ENCODE data around the gene EMC9.

The EMC9 gene

DNA sequence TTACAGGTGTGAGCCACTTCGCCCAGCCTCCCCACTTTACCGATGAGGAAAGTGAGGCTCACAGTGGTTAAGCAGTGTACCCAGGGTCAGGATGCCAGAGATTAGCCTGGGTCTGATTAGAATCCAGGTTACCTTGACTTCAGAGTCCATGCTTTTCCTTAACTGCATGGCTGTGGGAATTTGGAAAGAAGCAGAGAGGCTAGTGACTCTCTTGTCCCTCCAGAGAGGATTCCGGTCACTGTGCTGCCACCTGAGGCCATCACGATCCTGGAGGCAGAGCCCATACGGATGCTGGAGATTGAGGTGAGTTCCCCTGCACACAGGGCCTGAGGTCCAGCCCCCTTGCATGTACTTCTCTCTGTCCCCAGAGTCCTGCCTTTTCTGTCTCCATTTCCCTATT, 35.2 kb upstream of the EMC9 start:
- no peak for DNase-seq

DNA sequence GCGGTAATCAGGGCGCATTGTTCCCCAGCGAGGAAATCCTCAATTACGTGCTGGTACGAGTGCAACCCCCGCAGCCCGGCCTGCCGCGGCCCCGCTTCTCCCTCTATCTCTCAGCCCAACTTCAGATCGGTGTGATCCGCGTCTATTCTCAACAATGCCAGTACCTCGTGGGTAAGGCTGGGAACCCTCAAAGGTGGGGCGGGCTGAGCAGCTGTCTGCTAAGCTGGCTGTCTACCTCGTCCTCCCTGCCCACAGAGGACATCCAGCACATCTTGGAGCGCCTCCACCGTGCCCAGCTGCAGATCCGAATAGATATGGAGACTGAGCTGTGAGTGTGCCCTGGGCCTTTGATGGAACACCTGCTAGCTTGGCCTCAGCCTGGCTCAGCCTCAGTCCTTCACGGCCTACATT, 31.5 kb upstream of the EMC9 start:
- DNase-seq = no peak

DNA sequence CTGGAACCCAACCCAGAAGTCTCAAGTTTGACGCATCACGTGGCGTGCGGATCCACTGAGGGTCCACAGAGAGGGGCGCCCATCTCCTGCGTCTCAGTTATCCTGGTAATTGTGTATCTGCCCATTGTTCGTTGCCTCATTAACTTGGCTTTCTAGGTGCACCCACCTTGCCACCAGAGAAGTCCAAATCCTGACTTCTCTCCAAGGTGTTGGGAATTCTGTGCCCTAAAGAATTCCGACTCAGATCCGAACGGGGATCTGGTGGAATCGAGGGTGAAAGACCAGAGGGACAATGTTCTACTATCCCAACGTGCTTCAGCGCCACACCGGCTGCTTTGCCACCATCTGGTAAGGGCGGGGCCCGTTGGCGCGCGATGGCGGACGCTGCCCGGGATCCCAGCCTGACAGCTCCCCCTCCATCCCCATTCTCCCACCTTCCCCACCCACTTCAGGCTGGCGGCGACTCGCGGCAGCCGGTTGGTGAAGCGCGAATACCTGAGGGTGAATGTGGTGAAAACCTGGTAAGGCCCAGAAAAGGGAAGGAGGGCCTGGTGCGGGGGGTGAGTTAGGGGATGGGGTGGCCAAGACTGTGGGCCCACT, 31.0 kb upstream of the EMC9 start:
- no peak for DNase-seq

DNA sequence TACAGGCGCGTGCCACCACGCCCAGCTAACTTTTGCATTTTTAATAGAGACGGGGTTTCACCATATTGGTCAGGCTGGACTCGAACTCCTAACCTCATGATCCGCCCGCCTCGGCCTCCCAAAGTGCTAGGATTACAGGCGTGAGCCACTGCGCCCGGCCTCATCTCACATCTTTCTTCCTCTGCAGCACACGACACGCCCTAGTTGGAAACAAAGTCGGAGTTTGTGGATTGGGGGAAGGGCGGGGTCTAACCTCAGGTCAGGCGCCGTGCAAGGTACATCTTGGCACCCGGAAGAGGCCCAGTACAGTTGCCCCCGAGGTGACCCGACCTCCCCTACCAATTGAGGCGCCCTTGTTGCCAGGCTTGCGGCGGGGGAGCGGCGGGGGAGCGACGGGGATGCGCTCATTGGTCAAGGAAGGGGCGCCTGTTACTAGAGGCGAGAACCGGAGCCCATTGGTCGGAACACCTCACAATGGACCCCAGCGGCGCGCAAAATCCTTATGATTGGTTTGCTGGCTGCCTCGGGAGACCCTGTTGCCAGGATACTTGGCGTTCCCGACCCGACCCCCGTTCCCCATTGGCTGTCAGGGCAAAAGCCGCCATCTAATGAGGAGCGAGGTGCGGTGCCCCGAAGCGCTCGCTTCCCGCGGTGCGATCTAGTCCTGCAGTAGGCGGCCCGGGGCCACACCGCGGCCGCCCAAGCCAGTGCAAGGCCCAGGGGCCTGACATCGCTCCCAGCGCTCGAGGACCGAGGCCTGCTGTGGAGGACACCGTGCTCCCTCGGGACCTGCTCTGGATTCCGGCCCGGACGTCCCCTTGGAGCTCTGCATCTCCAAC, 30.2 kb upstream of the EMC9 start, which contains the start of gene REC8:
Gene REC8, plus strand, starts transcription at position 659 of the 839 bp plus-strand sequence. CDS start 473 bp downstream, outside the sequence.
- peak; percentile 80 for DNase-seq

DNA sequence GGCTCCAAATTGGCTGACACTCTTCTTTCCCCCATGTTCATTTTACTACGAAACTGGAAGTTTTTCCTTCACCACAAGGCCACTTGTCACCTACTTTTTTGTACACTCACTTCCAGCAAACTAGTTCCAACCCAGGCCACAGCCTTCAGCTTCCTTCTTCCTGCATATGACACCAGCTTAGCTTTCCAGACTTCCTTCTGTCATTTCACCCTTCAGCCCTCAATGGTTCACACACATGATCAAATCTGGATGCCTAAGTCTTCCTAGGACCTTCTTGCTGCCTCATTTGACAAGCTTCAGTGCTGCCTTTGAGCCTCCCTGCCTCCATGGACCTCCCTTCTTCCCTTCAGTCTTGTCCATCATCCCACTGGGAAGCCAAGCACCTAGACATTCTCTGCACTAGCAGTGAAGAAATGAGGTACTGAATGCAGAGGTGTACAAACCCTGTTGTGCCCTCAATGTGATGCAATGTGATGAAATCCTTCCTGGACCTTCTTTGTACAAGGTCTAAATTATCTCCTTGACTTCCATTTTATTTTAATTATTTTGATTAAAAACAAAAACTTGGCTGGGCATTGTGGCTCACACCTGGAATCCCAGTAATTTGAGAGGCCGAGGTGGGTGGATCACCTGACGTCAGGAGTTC, 26.2 kb upstream of the EMC9 start:
- no peak for DNase-seq

DNA sequence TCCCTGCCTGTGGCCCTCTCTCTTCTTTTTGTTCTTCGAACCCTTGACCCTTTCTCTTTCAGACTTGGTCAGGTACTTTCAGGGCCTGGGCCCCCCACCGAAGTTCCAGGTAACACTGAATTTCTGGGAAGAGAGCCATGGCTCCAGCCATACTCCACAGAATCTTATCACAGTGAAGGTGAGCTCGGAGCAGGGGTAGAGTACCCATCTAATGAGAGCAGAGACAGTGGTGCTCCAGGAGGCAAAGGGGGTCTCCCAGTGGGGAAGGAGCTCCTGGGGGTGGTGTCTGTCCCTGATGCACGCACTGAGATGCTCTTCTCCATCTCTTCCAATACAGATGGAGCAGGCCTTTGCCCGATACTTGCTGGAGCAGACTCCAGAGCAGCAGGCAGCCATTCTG, 24.4 kb upstream of the EMC9 start:
- DNase-seq = no peak

DNA sequence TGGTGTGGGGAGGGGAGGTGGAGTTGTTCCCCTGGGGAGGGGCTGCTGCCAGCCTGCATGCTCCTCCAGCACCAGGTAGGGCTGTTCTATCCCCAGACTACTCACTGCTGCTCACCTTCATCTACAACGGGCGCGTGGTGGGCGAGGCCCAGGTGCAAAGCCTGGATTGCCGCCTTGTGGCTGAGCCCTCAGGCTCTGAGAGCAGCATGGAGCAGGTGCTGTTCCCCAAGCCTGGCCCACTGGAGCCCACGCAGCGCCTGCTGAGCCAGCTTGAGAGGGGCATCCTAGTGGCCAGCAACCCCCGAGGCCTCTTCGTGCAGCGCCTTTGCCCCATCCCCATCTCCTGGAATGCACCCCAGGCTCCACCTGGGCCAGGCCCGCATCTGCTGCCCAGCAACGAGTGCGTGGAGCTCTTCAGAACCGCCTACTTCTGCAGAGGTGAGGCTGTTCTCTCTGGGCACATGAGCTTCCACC, 23.2 kb upstream of the EMC9 start:
- no peak for DNase-seq

DNA sequence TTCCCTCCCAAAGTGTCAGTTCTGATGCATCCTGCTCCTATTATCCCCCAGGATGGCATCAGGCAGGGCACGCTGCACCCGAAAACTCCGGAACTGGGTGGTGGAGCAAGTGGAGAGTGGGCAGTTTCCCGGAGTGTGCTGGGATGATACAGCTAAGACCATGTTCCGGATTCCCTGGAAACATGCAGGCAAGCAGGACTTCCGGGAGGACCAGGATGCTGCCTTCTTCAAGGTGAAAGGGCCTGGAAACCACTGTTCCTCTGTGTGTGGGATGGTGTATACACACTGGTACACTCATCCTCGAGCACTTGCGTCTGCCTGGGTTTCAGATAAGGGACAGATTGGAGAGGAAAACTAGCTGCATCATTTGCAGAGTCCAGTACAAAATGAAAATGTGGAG, 20.7 kb upstream of the EMC9 start:
- peak; percentile 52 for DNase-seq

DNA sequence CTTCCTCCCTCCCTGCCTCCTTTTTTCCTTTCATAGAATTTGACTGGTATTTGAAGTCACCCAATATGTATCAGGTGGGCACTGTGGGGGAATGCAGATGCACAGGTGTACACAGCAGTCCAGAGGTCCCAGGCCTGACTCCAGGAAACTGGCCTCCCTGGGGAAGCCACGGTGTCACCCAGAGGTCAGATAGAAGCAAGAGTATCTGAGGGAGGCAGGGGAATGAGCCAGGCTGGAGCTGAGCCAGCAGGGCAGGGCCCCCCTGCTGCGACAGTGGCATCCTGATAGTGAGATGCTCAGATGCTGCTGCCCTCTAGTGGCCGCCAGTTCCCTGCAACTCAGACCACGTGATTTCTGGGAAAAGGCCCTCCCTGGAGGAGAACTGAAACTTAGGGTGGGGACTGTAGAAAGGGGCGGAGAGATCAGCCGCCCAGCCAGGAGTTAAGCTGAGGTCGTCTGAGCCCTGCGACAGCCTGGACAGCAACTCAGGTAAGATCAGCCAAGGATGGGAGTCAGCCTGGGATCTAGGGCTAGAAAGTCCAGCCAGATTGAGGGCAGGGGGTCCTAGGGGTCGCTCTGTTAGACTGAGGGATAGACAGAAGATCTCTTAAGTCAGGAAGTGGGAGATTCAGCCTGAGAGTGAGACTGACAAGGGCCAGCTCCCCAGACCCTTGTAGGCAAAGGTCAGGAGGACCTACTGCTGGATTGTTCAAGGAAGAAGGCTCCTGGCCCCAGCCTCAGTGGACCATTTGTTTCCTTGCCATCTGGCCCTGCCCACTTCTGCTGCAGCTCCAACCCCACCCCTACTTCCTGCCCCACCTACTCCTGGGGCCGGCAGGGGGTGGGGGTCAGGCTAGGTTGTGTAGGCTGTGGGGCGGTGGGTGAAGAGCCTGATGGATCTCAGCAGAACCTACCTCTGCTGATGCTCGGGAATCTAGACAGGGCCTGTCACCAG, 19.7 kb upstream of the EMC9 start, which contains the start of gene IRF9:
Gene IRF9, plus strand, starts transcription at position 416 of the 955 bp plus-strand sequence. CDS start 880 bp downstream, outside the sequence.
- peak; percentile 98 for DNase-seq

DNA sequence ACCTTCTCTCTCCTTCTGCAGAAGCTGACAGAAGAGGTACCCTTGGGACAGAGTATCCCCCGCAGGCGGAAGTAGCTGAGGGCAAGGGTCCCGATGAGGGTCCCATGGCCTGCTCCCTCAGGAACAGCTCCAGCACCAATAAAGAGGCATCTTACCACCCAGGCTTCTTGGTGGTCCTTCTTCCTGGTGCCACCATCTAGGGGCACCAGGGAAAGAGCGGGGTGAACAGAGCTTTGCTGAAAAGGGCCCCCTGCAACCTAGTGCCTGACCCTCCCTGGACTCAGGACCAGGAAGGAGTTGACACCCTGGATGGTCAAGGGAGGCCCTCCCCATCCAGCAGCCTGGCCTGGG, 19.1 kb upstream of the EMC9 start:
- DNase-seq = no peak

DNA sequence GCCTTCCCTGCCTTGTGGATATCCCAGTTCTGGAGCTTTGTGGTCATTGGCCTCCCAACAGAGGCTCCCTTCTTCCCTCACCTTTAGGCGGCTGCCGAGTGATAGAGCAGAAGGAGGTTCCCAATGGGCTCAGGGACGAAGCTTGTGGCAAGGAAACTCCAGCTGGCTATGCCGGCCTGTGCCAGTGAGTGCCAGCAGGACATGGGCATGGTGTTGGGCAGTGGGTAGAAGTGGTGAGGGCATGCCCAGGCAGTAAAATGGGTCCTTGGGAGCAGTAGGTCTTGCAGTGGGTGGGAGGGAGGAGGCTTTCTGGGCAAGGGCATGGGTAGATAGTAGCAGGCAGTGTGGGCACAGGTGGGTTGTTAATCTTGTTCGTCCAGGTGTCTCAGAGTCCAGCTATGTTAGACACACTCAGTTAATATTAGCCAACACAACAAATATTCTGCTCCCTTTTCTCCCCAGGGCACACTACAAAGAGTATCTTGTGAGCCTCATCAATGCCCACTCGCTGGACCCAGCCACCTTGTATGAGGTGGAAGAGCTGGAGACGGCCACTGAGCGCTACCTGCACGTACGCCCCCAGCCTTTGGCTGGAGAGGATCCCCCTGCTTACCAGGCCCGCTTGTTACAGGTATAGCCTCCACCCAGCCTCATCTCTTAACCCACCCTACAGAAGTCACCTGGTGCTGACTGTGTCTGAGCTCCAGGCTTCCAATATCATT, 18.5 kb upstream of the EMC9 start:
- no peak for DNase-seq

DNA sequence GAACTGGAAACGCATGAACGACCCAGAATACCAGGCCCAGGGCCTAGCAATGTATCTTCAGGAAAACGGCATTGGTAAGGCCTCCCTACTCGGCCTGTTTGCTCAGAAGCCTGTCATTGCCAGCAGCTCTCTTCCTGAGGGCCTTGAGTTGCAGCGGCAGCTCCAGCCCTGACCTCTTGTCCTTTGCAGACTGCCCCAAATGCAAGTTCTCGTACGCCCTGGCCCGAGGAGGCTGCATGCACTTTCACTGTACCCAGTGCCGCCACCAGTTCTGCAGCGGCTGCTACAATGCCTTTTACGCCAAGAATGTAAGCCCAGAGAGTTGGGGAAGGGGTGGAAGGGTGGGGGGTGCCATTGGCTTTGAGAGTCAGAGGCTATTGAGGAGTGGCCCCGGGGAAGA, 15.9 kb upstream of the EMC9 start:
- no peak for DNase-seq

DNA sequence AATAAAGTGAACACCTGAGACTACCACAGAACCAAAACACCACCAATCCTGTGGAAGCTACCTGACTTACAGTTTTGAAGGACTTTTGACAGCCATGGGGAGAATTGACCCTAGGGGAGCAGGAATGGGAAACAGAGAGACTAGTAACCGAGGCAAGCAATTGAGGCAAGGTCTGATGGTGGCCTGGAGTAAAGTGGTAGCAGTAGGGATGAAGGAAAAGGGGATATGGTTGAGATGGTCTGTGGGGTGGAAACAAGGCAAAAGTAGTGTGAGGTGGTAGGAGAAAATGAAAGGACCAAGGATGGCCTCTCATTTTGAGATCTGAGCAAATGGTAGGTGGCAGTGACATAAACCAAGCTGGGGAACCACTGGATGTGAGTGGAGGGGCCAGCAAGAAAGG, 15.4 kb upstream of the EMC9 start:
- DNase-seq = no peak

DNA sequence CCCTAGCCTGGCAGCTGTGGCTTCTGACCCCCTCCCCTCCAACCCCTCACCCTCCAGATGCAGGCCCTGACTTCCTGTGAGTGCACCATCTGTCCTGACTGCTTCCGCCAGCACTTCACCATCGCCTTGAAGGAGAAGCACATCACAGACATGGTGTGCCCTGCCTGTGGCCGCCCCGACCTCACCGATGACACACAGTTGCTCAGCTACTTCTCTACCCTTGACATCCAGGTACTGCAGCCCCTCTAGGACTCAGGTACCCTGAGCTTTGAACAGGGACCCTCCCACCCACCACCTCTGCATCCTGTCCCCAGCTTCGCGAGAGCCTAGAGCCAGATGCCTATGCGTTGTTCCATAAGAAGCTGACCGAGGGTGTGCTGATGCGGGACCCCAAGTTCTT, 13.7 kb upstream of the EMC9 start:
- no peak for DNase-seq

DNA sequence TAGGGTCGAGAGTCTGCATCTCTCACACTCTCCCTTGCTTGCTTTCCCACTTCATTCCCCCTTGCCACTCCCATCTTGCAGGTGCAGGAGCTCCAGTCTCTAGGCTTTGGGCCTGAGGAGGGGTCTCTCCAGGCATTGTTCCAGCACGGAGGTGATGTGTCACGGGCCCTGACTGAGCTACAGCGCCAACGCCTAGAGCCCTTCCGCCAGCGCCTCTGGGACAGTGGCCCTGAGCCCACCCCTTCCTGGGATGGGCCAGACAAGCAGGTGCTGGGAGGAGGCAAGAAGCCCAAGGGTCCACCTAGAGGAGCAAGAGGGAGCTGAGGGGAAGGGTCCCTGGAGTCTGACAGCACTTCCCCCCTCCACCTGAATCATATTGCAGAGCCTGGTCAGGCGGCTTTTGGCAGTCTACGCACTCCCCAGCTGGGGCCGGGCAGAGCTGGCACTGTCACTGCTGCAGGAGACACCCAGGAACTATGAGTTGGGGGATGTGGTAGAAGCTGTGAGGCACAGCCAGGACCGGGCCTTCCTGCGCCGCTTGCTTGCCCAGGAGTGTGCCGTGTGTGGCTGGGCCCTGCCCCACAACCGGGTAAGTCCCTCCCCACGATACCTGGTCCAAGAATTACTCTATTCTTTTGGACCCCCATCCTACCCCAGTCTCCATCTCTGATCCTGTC, 10.2 kb upstream of the EMC9 start:
- no peak for DNase-seq

DNA sequence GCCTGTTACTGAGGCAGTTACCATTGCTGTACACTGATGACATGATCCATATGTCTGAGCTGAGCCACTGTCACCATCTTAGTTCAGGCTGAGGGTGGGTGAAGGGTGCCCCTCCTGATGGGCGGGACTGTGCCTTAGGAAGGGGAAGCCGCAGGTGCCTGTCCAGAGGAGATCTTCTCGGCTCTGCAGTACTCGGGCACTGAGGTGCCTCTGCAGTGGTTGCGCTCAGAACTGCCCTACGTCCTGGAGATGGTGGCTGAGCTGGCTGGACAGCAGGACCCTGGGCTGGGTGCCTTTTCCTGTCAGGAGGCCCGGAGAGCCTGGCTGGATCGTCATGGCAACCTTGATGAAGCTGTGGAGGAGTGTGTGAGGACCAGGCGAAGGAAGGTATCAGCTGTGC, 9.6 kb upstream of the EMC9 start:
- DNase-seq = no peak

DNA sequence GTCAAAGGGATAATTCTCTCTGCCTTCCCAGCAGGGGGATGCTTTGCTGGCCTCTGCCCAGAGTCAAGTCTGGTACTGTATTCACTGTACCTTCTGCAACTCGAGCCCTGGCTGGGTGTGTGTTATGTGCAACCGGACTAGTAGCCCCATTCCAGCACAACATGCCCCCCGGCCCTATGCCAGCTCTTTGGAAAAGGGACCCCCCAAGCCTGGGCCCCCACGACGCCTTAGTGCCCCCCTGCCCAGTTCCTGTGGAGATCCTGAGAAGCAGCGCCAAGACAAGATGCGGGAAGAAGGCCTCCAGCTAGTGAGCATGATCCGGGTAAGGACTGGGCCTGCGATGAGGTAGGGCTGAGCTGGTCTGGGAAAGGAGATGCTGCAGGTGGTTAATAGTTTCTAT, 9.2 kb upstream of the EMC9 start:
- no peak for DNase-seq

DNA sequence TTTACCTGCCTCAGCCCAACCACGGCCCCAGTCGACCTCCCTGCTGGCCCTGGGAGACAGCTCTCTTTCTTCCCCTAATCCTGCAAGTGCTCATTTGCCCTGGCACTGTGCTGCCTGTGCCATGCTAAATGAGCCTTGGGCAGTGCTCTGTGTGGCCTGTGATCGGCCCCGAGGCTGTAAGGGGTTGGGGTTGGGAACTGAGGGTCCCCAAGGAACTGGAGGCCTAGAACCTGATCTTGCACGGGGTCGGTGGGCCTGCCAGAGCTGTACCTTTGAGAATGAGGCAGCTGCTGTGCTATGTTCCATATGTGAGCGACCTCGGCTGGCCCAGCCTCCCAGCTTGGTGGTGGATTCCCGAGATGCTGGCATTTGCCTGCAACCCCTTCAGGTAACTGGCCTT, 8.7 kb upstream of the EMC9 start:
- DNase-seq = no peak

DNA sequence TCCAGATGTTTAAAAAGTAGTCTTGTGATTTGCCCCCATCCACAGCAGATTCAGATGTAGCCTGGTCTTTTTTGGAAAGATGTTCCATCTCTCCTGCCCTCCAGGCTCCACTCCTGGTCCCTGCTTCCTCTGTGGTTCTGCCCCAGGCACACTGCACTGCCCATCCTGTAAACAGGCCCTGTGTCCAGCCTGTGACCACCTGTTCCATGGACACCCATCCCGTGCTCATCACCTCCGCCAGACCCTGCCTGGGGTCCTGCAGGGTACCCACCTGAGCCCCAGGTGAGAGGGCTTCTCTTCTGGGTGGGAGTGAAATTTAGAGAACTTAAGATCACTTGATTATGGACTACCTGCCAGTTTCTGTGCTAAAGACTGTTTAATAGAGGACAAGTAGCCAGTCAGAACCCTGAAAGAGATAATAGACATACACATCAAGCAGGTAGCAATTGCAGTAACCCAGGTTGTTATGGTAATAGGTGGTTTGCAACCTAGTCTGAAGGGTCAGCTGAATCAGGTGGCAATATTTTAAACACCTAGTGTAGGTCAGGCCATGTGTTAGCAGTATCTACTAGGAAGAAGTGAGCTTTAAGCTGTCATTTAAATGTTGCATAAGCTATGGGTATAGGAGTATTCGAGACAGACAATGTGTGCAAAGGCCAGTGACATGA, 8.0 kb upstream of the EMC9 start:
- no peak for DNase-seq

DNA sequence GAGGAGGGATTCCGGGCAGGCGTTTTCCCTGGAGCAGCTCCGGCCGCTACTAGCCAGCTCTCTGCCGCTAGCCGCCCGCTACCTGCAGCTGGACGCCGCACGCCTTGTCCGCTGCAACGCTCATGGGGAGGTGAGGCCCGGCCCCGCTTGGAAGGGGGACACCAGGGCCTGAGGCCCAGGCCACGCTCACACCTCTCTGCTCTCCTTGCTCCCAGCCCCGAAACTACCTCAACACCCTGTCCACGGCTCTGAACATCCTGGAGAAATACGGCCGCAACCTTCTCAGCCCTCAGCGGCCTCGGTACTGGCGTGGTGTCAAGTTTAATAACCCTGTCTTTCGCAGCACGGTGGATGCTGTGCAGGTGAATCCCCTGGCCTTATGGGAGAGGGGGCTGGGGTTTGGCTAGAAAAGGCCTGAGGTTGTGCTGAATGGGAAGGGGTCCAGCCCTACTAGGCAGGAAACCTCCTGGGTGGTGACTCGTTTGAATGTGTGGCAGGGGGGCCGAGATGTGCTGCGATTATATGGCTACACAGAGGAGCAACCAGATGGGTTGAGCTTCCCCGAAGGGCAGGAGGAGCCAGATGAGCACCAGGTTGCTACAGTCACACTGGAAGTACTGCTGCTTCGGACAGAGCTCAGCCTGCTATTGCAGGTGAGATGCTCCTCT, 6.5 kb upstream of the EMC9 start:
- peak; percentile 21 for DNase-seq

Measured in activated CD4-positive, alpha-beta T cell treated with anti-CD3 and anti-CD28 coated beads for 48 hours (primary cell).